ENCODE measurements around the gene CDK17. TPM values are rescaled to one million over a fixed set of nuclear protein-coding genes. Genes with fewer than 3 reads are reported as not detected.
A peak's percentile ranks its signal among the peaks of the same experiment; 100 is the strongest.
"Not testable (repeated sequence)": the region's sequence is repeated elsewhere in the genome, so short reads cannot be mapped to it uniquely, and the experiment has no call there.

The CDK17 gene
- total RNA-seq, 2 experiments from 2014 or later, result 28.4 to 29.0 TPM

DNA sequence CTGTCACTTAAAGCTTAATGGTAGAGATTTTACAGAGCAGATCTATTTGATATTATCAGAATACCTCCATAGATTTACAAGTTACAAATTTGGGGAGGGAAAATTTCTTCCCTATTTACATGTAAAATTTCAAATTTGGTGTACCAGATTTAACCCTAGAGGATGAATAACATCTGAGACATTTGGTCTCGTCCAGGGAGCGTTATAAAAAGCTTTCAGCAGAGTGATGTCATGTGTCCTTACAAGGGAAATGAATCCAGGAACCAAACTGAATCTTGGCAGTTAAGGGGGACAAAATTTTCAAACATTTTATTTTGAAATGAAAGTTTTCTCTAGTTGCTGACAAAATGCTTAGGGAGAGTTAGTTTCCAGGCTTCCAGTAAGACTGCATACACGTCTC is 4.5 kb upstream of the CDK17 start:
- CTCF ChIA-PET, result interaction anchor here (0.7 to 2.3 kb wide), 7 partner anchors 15 to 190 kb away, joined by 3 to 7 read pairs (median 4); partner anchors contain the start of gene CFAP54
- no peak overlapping the region for H3K4me3 Mint-ChIP-seq
- TF ChIP-seq, protein P1, sequence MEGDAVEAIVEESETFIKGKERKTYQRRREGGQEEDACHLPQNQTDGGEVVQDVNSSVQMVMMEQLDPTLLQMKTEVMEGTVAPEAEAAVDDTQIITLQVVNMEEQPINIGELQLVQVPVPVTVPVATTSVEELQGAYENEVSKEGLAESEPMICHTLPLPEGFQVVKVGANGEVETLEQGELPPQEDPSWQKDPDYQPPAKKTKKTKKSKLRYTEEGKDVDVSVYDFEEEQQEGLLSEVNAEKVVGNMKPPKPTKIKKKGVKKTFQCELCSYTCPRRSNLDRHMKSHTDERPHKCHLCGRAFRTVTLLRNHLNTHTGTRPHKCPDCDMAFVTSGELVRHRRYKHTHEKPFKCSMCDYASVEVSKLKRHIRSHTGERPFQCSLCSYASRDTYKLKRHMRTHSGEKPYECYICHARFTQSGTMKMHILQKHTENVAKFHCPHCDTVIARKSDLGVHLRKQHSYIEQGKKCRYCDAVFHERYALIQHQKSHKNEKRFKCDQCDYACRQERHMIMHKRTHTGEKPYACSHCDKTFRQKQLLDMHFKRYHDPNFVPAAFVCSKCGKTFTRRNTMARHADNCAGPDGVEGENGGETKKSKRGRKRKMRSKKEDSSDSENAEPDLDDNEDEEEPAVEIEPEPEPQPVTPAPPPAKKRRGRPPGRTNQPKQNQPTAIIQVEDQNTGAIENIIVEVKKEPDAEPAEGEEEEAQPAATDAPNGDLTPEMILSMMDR (IDR thresholded peaks at IDR 0.05), result no peak
- DNase-seq (no peak), ATAC-seq (no peak)
- H3K36me3 Mint-ChIP-seq (ENCODE audit: low read depth), result no peaks in the 10 kb centered on the region
- POLR2A ChIA-PET, result interaction anchor here (1.2 kb wide), 1 partner anchor 84 kb away, joined by 4 read pairs; the partner anchor contains the start of gene CFAP54
- intact Hi-C loops (cut with micrococcal nuclease), result loop anchor here (5.0 kb wide), 3 partner anchors 43 to 98 kb away; partner anchors contain the start of gene CFAP54
- no peaks in the 10 kb centered on the region for H3K9me3 Mint-ChIP-seq
- H3K4me1 Mint-ChIP-seq (ENCODE audit: low read depth), result peaks cover 9% of the 10 kb centered on the region
- H3K27ac Mint-ChIP-seq, result no peak overlapping the region
- H3K27me3 Mint-ChIP-seq, result no peaks in the 10 kb centered on the region

DNA sequence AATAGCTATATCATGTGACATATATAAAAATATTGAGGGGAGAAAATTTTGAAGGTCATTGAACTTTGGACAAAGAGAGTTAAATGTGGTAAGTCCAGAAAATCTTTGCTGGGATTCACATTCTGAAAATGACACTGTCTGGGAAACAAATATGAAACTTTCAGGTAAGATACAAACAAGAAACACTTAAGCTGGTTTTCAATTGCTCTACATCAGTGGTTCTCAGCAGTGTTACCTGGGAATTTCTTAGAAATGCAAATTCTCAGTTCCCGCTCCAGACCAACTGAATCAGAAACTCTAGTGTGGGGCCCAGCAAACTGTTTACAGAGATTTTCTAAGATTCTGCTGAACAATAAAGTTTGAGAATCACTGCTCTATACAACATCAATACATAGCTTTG is 3.6 kb upstream of the CDK17 start:
- TF ChIP-seq, protein P1 (IDR thresholded peaks at IDR 0.05), result no peak
- Mint-ChIP-seq H3K27me3 (no peaks in the 10 kb centered on the region), H3K9me3 (no peaks in the 10 kb centered on the region), H3K27ac (no peak overlapping the region), H3K4me3 (no peak overlapping the region), H3K36me3 (ENCODE audit: low read depth) (no peaks in the 10 kb centered on the region), H3K4me1 (ENCODE audit: low read depth) (peaks cover 9% of the 10 kb centered on the region)
- intact Hi-C loops (cut with micrococcal nuclease), result loop anchor here (5.0 kb wide), 3 partner anchors 43 to 98 kb away; partner anchors contain the start of gene CFAP54
- ATAC-seq (no peak), DNase-seq (no peak)
- ChIA-PET CTCF (interaction anchor here (0.8 to 2.3 kb wide), 7 partner anchors 15 to 189 kb away, joined by 3 to 7 read pairs (median 4); partner anchors contain the start of gene CFAP54), POLR2A (interaction anchor here (1.2 kb wide), 1 partner anchor 85 kb away, joined by 4 read pairs; the partner anchor contains the start of gene CFAP54)

DNA sequence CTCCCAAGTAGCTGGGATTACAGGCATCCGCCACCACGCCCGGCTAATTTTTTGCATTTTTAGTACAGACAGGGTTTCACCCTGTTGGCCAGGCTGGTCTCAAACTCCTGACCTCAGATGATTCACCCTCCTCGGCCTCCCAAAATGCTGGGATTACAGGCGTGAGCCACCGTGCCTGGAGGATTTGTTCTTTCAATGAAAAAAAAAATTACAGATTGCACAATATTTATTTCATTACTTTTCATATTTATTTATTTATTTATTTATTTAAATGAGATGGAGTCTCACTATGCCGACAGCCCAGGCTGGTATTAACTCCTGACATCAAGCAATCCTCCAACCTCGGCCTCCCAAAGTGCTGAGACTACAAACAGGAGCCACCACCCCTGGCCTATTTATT is 2.3 kb upstream of the CDK17 start:
- not testable (repeated sequence) for ATAC-seq
- H3K4me1 Mint-ChIP-seq (ENCODE audit: low read depth), result peaks cover 11% of the 10 kb centered on the region

DNA sequence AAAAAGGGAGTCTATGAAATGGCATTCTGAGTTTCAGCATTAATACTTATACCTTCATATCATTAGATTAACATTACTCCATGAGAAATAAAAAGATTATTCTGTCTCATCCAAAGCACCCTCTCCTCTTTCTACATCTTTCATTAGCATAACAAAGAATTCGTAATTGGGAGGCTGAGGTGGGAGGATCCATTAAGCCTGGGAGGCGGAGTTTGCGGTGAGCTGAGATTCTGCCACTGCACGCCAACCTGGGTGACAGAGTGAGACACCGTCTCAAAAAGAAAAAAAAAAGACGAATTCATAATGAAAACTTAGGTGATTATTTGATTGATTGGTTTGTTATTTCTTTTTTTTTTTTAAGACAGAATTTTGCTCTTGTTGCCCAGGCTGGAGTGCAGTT is 1.8 kb upstream of the CDK17 start:
- H3K4me1 Mint-ChIP-seq (ENCODE audit: low read depth), result peaks cover 16% of the 10 kb centered on the region
- ChIA-PET CTCF (interaction anchor here (0.9 to 4.4 kb wide), 9 partner anchors 23 to 154 kb away, joined by 3 to 30 read pairs (median 6); partner anchors contain the start of gene CFAP54), POLR2A (interaction anchor here (0.5 to 1.1 kb wide), 2 partner anchors 9 to 24 kb away, joined by 3 to 4 read pairs; no protein-coding TSS in a partner anchor)
- H3K36me3 Mint-ChIP-seq (ENCODE audit: low read depth), result peaks cover 2% of the 10 kb centered on the region
- no peak overlapping the region for H3K4me3 Mint-ChIP-seq
- DNase-seq, result no peak
- intact Hi-C loops (cut with micrococcal nuclease), result loop anchor here (5.0 kb wide), 3 partner anchors 45 to 100 kb away; partner anchors contain the start of gene CFAP54
- TF ChIP-seq, protein P1 (IDR thresholded peaks at IDR 0.05), result no peak
- no peak overlapping the region for H3K27ac Mint-ChIP-seq
- no peak for ATAC-seq
- H3K9me3 Mint-ChIP-seq, result no peaks in the 10 kb centered on the region
- no peaks in the 10 kb centered on the region for H3K27me3 Mint-ChIP-seq

More for the DNA sequence above, 2.3 kb upstream of the CDK17 start:
- intact Hi-C loops (cut with micrococcal nuclease), result loop anchor here (5.0 kb wide), 3 partner anchors 45 to 100 kb away; partner anchors contain the start of gene CFAP54
- H3K9me3 Mint-ChIP-seq; H3K27me3 Mint-ChIP-seq; H3K36me3 Mint-ChIP-seq (ENCODE audit: low read depth); H3K4me3 Mint-ChIP-seq; H3K27ac Mint-ChIP-seq; DNase-seq: not testable (repeated sequence)
- POLR2A ChIA-PET, result interaction anchor here (0.5 kb wide), 1 partner anchor 8 kb away, joined by 3 read pairs; no protein-coding TSS in a partner anchor
- CTCF ChIA-PET, result interaction anchor here (0.9 to 4.4 kb wide), 6 partner anchors 10 to 114 kb away, joined by 3 to 30 read pairs (median 10); no protein-coding TSS in a partner anchor

DNA sequence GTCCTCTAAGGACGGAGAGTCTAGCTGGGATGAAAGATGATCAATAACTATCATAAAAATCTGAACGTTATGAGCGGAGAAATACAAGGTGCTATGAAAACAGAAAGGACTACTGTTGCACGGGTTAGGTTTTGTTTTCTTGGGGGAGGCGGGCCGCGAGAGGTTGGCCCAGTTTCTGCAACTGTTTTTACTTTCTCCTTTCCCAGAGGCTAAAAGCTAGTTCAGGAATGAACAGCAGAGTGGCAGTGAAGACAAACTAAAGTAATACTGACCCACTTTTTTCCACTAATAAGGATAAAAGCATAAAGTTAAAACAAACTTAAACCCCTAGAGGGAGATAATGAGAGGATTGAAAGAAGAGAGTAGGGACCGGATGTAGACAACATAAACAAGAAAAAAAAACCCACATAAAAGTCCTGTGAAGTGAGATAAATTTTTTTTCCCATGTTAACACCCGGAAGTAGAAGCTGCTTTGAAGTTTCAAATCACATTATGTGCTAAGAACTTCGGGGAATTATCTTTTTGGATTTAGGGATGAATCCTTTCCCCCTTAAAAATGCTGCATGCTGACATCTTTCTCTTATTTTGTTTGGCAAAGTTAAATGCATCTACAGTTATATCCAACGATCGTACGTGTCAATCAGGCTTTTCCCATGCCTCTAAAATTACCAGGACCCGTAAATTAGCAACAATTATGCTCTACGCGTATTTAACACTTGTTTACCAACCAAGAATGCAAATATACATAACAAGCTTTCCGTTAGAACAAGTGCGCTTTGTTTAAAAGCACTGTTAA is 1.0 kb upstream of the CDK17 start:
- Mint-ChIP-seq H3K9me3 (no peaks in the 10 kb centered on the region), H3K27ac (peak overlapping the region; percentile 95), H3K36me3 (ENCODE audit: low read depth) (peaks cover 2% of the 10 kb centered on the region), H3K27me3 (no peaks in the 10 kb centered on the region), H3K4me1 (ENCODE audit: low read depth) (peaks cover 24% of the 10 kb centered on the region), H3K4me3 (peak overlapping the region; percentile 92)
- peak; percentile 57 for DNase-seq
- TF ChIP-seq, protein P1 (IDR thresholded peaks at IDR 0.05), result peak; percentile 81
- ChIA-PET CTCF (interaction anchor here (0.6 to 4.4 kb wide), 30 partner anchors 10 to 354 kb away, joined by 3 to 33 read pairs (median 4); partner anchors contain the start of gene CFAP54), POLR2A (interaction anchor here (0.7 to 3.8 kb wide), 12 partner anchors 13 to 401 kb away, joined by 3 to 44 read pairs (median 4); no protein-coding TSS in a partner anchor)
- intact Hi-C loops (cut with micrococcal nuclease), result loop anchor here (2.0 to 5.0 kb wide), 4 partner anchors 46 to 116 kb away; partner anchors contain the start of gene CFAP54
- ATAC-seq, result peak; percentile 21

All from activated CD8-positive, alpha-beta T cell treated with anti-CD3 and anti-CD28 coated beads for 36 hours (primary cell).